ENCODE results near the gene MAP3K14.

Gene MAP3K14

DNA sequence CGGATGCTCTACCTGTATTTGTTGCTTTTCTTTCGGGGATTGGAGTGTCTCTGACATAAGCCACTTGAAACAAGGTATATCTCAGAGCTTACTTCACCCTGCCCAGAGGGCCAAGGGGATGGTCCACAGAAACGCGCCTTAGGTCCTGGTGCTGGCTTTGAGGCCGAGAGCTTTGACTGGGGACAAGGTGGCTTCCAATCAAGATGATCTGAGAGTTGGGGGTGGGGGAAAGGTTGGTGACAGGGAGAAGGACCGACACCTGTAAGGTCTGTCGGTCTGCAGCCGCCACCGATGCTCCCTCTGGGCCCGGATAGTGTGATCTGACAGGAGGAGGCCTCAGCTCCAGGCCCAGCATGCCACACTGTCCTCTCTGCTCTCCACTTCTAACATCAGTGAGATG lies 33.1 kb downstream of the MAP3K14 start:
- no peak for DNase-seq (ENCODE audit: low read depth in 2 of 2)

DNA sequence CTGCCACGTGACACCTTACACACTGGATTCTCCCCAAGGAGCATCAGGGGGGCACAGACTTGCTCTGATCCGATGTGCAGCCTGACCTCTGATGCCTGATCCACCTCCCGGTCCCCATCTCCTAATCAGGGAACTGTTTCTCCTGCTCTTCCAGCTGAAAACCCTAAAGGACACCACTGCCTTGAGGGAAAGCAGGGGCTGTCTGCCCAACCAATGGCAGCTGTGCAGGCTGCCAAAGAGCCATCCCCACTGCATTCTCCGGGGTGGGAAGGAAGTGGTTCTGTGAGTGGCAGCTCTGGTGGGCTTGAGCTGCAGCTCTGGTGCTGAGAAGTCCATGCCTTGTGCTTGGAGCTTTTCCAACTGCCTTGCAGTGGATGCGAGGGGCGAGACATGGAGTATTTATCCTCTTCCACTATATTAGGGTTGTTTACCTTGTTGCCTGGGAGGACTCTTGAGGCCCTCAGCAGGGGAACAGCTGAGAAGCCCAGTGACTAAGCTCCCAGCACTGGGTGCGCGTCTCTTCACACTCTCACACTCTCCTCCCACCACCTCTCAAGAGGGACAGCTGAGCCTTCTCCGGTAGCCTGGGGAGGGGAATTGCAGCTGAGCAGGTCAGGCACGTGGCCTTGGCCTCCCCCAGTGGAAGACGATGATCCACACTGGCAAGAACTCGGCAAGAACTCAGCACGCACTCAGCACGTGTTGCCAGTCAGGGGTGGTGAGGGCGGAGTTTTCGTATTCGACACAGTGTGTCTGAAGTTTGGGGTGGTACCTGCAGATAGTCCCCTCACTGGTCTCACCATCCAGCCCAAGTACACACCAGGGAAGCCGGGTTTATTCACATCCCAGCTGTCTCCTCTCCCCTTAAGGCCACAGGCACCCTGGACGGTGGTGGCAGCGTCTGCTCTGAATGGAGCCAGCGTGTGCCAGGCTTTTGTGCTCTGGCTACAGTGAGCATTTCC lies 33.9 kb downstream of the MAP3K14 start:
- DNase-seq (ENCODE audit: low read depth in 2 of 2) = no peak

DNA sequence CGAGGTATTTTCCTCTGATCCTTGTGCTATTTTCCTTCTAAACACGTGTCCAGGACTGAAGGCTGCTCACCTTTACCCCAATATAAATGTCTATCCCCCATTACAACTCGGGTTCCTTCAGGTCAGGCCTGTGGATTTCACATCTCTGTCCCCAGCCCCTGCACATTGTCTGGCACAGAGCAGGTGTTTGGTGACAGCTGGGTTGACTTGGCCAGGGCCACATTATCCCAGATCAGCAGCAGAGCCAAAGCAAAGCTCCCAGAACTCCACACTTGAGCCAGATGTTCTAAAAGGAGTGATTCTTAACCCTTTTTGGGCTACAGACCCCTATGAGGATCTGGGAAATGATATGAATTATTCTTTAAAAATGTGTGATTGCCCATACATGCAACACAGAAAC lies 36.9 kb downstream of the MAP3K14 start:
- no peak for DNase-seq (ENCODE audit: low read depth in 2 of 2)

DNA sequence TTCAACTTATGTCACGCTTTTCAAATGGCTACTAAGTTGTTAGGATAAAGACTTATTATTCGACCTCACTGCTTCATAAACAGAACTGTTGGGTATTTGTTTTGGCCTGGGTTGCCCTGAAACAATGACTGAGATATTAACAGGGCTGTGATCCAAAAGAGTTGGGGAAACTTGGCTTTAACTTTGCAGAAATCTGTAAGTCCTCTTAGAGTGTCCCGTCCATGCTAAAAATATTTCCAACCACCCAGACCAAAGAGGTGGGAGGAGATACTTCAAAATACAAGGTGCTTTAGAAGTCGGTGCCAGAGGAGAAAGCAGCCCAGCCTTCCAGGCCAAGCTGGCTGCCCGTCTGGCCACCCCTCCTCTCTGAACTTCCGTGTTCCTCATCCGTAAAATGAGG lies 38.8 kb downstream of the MAP3K14 start:
- DNase-seq (ENCODE audit: low read depth in 2 of 2) = no peak

DNA sequence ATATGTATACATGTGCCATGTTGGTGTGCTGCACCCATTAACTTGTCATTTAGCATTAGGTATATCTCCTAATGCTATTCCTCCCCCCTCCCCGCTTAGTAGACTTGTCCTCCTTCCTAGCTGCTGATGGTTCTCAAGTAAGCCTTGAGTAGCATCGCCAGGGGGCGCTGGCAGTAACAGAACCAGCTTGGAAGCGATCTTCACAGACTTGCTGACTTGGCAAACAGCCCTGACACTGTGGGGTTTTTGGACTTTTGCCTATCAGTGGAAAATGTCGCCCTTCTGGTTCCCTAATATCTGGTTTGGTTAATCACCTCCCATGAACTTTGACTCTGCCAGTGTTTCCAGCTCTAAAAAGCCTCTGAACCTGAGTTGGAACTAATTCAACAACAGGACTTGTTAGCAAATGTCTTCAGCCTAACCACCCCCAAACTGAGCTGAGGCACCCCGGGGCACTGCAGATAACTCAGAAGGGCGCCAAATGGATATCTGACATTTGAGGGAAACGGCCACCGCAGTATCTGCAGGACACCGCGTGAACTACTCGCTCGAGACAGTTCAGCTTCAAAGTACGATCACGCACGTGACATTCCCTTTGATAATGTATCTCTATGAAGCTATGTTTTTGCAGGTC lies 39.5 kb downstream of the MAP3K14 start:
- DNase-seq (ENCODE audit: low read depth in 2 of 2) = peak; percentile 78 to 86

DNA sequence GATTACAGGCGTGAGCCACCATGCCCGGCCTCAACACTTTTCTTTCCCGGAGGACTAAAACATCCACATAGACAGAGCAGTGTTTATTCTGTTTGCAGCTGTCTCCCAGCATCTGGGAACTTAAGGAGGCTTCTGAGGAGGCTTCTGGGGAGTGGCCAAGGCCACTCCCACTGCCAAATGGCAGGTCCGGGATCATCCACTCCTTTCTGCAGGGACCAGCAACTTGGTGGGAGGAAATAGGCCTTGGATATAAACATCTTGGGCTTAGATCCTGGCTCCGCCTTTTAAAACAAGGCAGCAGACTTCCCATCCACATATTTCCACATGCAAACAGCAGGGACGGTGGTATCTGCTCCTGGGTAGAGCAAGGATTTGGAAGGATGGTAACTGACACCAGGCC lies 40.8 kb downstream of the MAP3K14 start:
- DNase-seq (ENCODE audit: low read depth in 2 of 2) = no peak

DNA sequence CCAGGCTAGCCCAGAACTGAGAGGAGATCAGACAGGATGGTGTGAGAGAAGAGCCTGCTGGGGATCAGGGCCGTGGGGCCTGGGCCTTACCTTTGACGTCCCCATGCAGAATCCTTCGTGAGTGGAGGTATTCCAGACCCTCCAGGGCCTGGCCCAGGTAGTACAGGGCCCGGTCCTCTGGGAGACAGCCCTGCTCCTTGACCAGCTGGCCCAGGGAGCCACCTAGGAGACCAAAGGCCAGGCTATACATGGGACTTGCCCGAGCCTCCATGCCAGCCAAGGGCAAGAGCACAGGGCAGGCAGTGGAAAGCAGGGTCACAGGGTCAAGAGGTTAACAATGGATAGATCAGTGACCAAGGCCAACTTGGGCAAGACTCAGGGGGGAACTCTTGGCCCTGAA lies 42.8 kb downstream of the MAP3K14 start:
- DNase-seq (ENCODE audit: low read depth in 2 of 2) = no peak

DNA sequence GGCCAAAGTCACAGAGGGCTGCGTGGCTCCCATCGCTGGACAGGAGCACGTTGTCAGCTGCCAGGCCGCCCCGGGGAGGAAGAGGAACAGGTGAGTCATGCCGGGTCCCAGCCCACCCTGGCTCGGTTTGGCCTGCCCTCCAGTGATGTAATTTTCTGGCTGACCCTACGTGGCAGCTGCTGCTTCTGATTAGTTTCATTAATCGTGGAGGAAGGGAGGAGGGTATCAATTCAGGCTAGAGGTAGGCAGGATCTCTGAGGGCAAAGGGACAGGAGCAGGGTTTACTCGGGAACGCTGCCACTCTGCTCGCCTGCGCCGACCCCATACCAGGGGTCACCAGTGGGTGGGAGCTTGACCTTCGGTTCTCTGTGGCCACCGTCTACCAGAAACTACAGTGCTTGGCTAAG lies 43.3 kb downstream of the MAP3K14 start:
- no peak for DNase-seq (ENCODE audit: low read depth in 2 of 2)

DNA sequence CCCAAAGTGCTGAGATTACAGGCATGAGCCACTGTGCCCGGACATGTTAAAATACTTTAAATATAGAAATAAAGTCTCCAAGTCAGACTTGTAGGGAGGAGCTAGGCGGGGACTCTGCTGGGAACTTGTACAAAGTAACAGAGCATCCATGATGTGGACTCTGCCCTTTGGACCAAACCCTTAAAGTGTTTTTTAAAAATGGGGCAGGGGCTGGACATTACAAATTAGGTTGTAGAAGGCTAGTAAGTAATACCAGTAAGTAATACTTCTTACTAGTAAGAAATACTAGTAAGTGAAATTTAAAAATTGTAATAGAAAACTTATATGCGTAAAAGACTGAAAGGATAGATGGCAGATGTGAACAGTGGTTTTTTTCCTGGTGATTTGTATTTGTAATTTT lies 45.2 kb downstream of the MAP3K14 start:
- no peak for DNase-seq (ENCODE audit: low read depth in 2 of 2)

DNA sequence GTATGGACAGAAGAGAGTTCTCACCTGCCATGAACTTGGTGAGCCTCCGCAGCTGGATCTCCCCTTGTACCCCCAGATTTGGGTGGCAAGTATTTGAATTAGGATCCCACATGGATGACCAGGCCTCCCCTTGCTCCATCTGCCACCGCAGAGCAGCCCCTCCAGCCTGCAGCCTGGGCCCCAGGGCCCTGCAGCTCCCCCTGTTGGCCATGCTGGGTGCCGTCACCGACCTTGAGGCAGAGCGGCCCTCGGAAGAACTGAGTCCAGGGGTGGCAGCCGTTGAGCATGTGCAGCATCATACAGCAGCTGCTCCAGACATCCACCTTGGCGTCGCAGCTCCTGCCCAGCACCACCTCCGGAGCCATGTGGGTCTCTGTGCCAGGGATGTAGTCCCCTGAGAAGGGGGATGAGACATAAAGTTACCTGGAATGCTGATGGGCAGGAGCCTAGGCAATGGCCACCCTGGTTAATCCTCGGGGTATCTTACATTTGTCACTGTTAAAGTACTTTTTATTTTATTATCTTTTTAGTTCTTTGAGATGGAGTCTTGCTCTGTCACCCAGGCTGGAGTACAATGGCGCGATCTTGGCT lies 45.9 kb downstream of the MAP3K14 start:
- DNase-seq (ENCODE audit: low read depth in 2 of 2) = peak in 1 of 2 experiments; percentile 41

DNA sequence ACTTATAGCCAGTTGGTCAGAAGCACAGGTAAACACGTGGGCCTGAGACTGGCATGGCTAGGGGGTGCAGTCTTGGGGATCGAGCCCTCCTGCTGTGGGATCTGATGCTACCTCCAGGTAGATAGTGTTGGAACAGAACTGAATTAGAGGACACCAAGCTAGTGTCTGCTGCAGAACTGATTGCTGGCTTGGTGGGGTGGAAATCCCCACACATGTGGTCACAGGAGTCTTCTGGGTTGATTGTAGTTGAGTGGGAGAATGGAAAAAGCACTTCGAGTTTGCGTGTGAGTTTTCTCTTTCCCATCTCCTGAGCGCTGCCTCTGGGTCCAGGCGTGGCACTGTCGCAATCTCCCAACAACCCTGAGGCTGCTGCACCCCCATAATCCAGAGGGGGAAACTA lies 46.9 kb downstream of the MAP3K14 start:
- DNase-seq (ENCODE audit: low read depth in 2 of 2) = no peak

DNA sequence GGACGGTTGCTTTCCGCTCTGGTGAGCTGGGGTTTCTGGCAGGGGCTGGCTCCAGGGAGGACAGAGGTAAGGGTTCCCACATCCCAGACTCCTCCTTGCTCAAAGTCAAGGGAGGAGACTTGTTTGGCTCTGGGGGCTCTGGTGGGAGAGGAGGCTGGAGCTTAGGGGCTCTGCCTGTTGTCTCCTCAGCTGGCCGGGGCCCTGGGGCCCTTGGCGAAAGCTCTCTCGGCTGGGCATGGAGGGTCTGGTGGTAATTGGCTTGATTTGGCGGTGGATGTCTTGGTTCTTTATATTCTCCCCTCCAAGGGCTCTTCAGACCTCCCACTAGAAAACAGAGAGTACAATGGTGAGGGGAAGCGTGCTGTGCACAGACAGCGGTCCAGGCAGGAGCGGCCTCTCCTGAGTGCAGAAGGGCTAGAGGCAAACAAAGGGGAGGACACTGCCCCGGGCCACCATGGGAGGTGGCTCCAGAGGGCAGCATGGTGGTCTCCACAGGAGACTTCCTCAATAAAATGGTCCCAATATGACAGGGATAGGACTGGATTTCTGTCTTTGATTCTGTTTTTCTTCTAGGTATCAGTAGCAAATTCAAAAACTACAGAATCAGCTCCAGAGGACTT lies 49.3 kb downstream of the MAP3K14 start:
- DNase-seq (ENCODE audit: low read depth in 2 of 2) = no peak

DNA sequence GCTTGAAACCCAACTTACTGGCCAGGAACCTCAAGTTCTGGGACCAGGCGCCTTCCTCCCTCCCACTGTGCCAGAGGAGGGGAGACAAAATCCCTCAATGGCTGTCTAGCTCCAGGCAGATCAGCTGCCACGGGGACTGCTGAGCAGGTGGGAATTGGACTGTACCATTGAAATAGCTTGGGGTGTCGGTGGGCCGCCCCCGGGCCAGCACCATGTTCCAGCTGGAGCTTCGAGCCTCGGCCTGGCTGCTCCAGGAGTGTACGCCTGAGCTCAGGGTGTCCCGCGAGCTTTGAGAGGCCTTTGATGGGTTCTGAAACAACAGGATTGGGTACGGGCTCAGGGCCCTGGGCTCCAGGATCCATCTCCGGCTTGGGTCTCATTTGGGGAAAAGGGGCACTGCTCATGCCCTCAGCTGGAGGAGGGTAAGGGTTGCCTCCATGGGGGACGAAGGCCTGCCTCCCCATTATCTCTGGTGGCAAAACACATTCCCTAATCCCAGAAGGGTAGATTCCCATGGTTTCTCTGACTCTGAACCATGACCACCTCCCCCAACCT lies 50.4 kb downstream of the MAP3K14 start:
- no peak for DNase-seq (ENCODE audit: low read depth in 2 of 2)

DNA sequence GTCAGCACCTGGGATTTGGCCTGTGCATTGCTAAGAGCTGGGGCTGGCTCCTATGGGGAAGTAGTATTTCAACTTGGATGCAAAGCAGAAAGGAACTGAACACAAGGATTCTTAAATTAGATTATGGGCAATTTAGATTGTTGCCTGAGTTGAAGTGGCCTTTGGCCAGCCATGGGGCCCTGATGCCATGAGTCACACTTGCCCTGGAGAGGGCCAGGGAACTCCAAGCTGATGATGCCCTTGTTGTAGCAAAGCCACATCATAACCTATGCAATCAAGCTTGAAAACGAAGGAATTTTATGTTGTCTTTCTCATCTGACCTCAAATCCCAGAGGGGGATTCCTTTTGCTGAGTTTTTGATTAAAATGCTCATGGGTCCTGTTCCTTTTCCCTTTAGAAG lies 51.0 kb downstream of the MAP3K14 start:
- no peak for DNase-seq (ENCODE audit: low read depth in 2 of 2)

DNA sequence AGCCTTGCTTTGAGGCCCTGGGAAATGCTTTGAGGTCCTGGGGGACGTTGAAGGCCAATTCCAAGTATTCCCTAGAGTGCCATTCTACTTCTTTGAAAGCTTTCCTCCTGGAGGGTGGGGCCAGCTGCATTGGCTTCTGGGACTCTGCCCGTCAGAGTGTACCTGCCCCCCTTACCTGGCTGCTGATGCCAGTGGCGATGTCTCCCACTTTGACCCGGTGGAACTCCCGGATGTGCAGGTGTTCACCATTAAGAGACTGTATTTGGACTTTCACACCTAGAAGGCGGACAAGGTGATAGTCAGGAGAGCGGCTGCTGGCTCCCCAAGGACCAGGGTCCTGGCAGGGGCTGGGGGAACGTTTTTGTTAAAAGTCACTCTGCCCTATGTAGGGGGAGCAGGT lies 51.8 kb downstream of the MAP3K14 start:
- DNase-seq (ENCODE audit: low read depth in 2 of 2) = no peak

DNA sequence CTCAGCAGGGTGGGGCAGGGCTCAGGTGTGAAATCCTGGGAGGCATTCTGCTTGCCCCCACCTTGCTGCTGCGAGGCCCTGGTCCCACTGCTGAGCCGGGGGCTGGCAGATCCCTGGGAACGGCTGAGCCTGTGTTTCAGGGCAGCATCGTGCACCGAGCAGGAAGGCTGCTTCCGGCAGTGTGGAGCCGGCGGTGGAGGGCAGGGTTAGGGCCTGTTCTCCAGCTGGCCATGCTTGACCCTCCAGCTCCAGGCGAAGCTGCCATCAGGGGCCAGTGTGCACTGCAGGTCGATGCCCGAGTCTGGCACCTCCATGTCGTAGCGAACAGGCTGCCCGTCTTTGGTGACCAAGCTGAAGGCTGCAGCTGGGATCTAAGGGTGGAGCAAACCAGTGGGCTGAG lies 52.4 kb downstream of the MAP3K14 start:
- no peak for DNase-seq (ENCODE audit: low read depth in 2 of 2)

DNA sequence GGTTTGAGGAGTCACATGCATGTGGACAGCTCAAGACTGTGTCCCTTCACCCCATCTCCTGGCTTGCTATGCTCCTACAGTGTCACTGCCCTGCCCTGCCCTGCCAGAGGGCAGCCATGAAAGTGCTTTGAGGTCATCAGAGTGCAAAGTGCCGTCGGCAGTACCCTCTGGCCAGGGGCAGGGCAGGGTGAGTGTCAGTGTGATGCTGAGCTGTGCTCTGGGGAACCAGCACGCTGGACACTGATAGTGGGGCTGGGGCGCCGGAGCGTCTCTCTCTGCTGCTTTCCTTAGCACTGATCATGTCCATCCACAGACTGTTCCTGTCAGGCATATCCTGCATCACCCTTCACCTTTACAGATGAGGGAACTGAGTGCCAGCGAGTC lies 53.4 kb downstream of the MAP3K14 start:
- DNase-seq (ENCODE audit: low read depth in 2 of 2) = no peak

DNA sequence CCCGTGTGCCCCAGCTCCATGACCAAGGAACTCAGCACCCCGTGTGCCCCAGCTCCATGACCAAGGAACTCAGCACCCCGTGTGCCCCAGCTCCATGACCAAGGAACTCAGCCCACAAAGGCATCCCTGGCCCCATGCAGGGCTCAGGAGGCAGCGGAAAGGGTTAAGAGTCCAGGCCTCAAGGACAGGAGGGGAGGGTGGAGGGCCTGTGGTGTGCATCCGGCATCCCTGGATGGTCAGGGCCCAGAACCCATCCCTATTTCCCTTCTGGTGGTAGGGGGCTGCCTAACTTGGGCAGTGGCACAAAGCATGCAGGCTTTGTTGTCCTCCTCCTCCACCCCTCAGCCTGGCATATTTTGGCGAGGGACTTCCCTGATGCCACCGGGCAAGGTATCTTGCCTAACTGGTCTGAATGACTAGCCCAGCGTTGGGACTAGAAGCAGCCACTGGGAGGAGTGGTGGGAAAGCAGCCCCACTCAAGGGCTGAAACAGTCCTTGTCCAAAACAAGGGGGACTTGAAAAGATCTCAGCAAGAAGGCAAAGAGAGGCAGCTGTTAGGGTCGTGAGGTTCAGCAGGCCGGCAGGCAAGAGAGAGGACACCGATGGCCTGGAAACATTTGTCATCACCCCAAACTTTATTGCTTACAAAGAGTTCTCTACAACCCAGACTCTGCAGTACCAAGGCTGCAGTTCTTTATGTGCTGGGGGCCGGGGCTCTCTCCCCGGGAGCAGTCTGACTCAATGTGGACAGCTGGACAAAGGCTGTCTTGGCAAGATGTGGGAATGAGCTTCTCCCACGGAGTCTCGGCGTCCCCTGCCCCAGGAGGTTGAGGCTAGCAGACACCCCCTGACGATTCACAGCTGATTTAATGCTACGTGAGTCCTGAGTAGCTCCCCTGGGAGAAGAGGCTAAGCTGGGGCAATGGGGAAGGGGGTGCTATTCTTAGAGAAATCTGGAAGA lies 54.0 kb downstream of the MAP3K14 start:
- DNase-seq (ENCODE audit: low read depth in 2 of 2) = no peak

DNA sequence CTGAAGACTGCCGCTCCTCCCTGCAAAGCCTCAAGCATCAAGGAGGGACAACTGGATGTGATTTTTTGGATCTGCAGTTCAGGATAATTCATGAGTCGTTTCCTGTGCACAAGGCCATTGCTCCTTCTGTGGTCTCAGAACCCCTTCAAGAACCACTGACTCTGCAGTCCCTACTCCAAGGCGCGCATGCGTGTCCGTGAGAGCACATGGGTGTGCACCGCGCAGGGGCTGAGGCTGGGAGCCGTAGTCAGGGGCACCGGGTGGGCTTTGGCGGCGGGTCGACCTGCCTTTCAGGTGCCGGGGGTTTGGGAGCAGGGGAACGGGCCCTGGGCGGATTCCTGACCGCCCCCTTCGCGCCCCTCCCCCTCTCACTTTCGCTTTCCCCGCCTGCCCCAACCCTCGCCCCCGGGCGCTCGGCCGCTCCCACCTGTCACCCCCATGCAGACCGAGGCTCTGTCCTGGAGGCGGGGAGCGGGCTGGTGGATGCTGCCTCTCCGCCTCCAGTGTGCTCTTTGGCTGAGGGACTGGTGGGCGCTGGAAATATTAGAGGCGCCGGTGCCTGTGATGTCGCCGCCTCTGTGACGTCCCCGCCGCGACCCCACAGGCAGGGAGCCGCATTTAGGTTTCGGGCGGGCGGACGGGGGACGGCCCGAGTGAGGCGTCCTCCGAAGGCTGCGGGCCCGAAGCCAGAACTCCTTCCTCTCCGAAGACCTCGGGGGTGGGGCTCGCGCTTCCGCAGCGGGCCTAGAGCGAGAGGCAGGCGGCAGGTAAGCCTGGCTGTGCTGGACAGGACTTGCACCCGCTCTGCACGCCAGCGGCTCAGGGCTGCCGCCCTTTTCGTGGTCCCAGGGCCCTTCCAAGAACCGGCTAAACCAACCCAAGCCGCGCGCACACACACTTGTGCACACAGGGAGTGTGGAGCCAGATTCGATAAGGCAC lies 55.0 kb downstream of the MAP3K14 start, which contains the start of gene SPATA32:
SPATA32 (minus strand) TSS at position 518 of the 939 bp plus-strand sequence; CDS start at position 440, 78 bp downstream.
- peak; percentile 37 to 55 for DNase-seq (ENCODE audit: low read depth in 2 of 2)
